ENCODE results near the gene CFAP69. TPM values are rescaled to one million over a fixed set of nuclear protein-coding genes. Genes with fewer than 3 reads are reported as not detected.
"Not testable (repeated sequence)": the region's sequence is repeated elsewhere in the genome, so short reads cannot be mapped to it uniquely, and the experiment has no call there.

CFAP69 gene
- total and polyA plus RNA-seq, 5 donors from 2014 or later: not detected

DNA sequence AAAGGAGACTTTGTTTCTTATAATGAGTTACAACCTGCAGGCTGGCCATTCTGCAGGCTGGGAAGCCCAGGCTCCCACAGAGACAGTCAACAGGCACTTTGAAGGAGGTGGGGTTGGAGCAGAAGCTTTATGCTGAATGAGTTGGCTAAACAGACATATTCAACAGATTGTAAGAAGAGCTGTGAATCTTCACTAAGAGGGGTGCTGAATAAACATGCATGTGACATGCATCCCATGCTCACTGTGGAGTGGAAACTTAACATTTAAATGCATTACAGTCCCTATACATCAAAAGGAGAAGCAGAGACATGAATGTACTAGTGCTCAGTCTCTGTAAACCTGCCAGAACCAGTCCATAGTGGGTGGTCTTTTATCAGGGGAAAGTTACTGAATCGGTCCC, 1.4 kb upstream of the CFAP69 start:
- ATAC-seq (ENCODE audit: low read depth in 2 of 2): no peak
- H3K27ac Mint-ChIP-seq: peak overlapping the region in 1 of 3 donors; percentile 55
- peak overlapping the region; percentile 48 to 74 (median 68) for H3K4me3 Mint-ChIP-seq
- peaks cover 9% of the 10 kb centered on the region for H3K4me1 ChIP-seq (ENCODE audit: control insufficient read depth, insufficient read depth, low read length, poor library complexity, severe bottlenecking)
- H3K27me3 ChIP-seq (ENCODE audit: control insufficient read depth, insufficient read depth, low read length): peaks cover 26% of the 10 kb centered on the region
- no peaks in the 10 kb centered on the region for H3K9me3 ChIP-seq (ENCODE audit: control insufficient read depth in 2 of 2, low read length in 2 of 2)
- H3K9me3 Mint-ChIP-seq: peaks cover 0 to 1% (median 0%) of the 10 kb centered on the region in 7 donors
- no peak overlapping the region for H3K4me3 ChIP-seq (ENCODE audit: low read depth, low read length)
- H3K27ac ChIP-seq (ENCODE audit: insufficient read depth, low read length, poor library complexity, severe bottlenecking): no peak overlapping the region
- no peaks in the 10 kb centered on the region for H3K36me3 Mint-ChIP-seq
- H3K36me3 ChIP-seq (ENCODE audit: control insufficient read depth, insufficient read depth, low read length): no peaks in the 10 kb centered on the region
- H3K27me3 Mint-ChIP-seq: peaks cover 40% of the 10 kb centered on the region
- H3K4me1 Mint-ChIP-seq: peaks cover 0 to 20% (median 7%) of the 10 kb centered on the region in 4 donors
- DNase-seq: no peak

DNA sequence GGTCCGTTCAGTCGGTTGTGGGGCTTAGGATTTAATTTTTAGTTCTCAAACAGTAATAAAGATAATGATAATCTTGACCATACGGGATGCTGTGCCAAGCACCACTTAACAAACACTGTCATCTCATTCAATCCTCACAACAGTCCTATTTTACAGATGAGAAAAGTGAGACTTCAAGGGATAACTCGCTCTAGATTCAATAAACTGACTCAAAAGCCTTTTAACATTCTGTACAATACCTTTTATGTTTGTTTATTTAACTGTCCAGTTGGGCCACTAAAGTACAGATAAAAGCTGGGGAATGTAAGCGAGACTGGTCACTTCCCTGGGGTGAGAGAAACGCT, 437 bp upstream of the CFAP69 start:
- peak overlapping the region; percentile 70 to 88 (median 86) for H3K4me3 Mint-ChIP-seq
- peaks cover 0 to 20% (median 7%) of the 10 kb centered on the region in 4 donors for H3K4me1 Mint-ChIP-seq
- ATAC-seq (ENCODE audit: low read depth in 2 of 2): no peak
- Histone ChIP-seq H3K27me3 (ENCODE audit: control insufficient read depth, insufficient read depth, low read length) (peaks cover 26% of the 10 kb centered on the region), H3K9me3 (ENCODE audit: control insufficient read depth in 2 of 2, low read length in 2 of 2) (no peaks in the 10 kb centered on the region), H3K27ac (ENCODE audit: insufficient read depth, low read length, poor library complexity, severe bottlenecking) (no peak overlapping the region), H3K4me1 (ENCODE audit: control insufficient read depth, insufficient read depth, low read length, poor library complexity, severe bottlenecking) (peaks cover 9% of the 10 kb centered on the region), H3K36me3 (ENCODE audit: control insufficient read depth, insufficient read depth, low read length) (no peaks in the 10 kb centered on the region), H3K4me3 (ENCODE audit: low read depth, low read length) (peak overlapping the region; percentile 74)
- H3K36me3 Mint-ChIP-seq: no peaks in the 10 kb centered on the region
- H3K9me3 Mint-ChIP-seq: peaks cover 0 to 3% (median 0%) of the 10 kb centered on the region in 7 donors
- peak overlapping the region in 1 of 3 donors; percentile 59 for H3K27ac Mint-ChIP-seq
- no peak for DNase-seq
- peaks cover 40% of the 10 kb centered on the region for H3K27me3 Mint-ChIP-seq

DNA sequence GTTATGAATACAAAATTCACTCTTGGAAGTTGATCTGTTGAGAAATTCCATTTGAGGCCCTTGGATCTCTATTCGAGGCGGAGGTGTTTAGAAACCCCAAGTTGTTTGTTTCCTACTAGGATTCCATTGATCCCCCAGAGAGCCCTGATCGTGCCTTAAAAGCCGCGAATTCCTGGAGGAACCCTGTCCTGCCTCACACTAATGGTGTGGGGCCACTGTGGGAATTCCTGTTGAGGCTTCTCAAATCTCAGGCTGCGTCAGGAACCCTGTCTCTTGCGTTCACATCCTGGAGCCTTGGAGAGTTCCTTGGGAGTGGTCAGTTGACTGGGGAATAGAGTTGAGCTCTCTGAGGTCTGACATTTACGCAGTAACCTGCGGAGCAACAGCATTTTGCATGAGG, 1.2 kb downstream of the CFAP69 start:
- DNase-seq (no peak), ATAC-seq (ENCODE audit: low read depth in 2 of 2) (no peak)
- no peaks in the 10 kb centered on the region for H3K36me3 Mint-ChIP-seq
- peaks cover 0 to 20% (median 6%) of the 10 kb centered on the region in 4 donors for H3K4me1 Mint-ChIP-seq
- H3K27ac Mint-ChIP-seq: no peak overlapping the region
- Histone ChIP-seq H3K27ac (ENCODE audit: insufficient read depth, low read length, poor library complexity, severe bottlenecking) (no peak overlapping the region), H3K36me3 (ENCODE audit: control insufficient read depth, insufficient read depth, low read length) (no peaks in the 10 kb centered on the region), H3K9me3 (ENCODE audit: control insufficient read depth in 2 of 2, low read length in 2 of 2) (no peaks in the 10 kb centered on the region), H3K4me1 (ENCODE audit: control insufficient read depth, insufficient read depth, low read length, poor library complexity, severe bottlenecking) (peaks cover 9% of the 10 kb centered on the region), H3K4me3 (ENCODE audit: low read depth, low read length) (no peak overlapping the region), H3K27me3 (ENCODE audit: control insufficient read depth, insufficient read depth, low read length) (peaks cover 26% of the 10 kb centered on the region)
- H3K27me3 Mint-ChIP-seq: peaks cover 40% of the 10 kb centered on the region
- H3K4me3 Mint-ChIP-seq: peak overlapping the region in 3 of 4 donors; percentile 17 to 88 (median 86)
- peaks cover 0 to 3% (median 0%) of the 10 kb centered on the region in 7 donors for H3K9me3 Mint-ChIP-seq

DNA sequence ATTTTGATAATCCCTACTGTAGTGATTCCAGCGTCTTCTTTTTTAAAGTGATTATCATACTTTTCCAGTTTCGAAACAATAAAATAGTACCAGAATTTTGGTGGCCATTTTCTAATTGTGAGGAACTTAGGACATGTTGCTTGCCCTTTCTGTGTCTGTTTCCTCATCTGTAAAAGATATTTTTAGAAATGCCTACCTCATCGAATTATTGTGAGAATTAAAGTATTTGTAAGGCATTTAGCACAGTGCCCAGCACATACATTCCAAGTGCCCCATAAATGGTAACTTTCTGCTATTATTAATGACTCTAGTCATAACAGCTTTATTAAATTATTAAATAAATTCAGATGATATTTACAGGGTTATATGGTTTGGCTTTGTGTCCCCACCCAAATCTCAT, 3.7 kb downstream of the CFAP69 start:
- Histone ChIP-seq H3K27me3 (ENCODE audit: control insufficient read depth, insufficient read depth, low read length) (peaks cover 16% of the 10 kb centered on the region), H3K36me3 (ENCODE audit: control insufficient read depth, insufficient read depth, low read length) (no peaks in the 10 kb centered on the region), H3K27ac (ENCODE audit: insufficient read depth, low read length, poor library complexity, severe bottlenecking) (no peak overlapping the region), H3K4me3 (ENCODE audit: low read depth, low read length) (no peak overlapping the region), H3K4me1 (ENCODE audit: control insufficient read depth, insufficient read depth, low read length, poor library complexity, severe bottlenecking) (peaks cover 9% of the 10 kb centered on the region), H3K9me3 (ENCODE audit: control insufficient read depth in 2 of 2, low read length in 2 of 2) (no peaks in the 10 kb centered on the region)
- Mint-ChIP-seq H3K27ac (no peak overlapping the region), H3K4me1 (peaks cover 0 to 20% (median 6%) of the 10 kb centered on the region in 4 donors), H3K36me3 (no peaks in the 10 kb centered on the region), H3K27me3 (peaks cover 28% of the 10 kb centered on the region), H3K4me3 (no peak overlapping the region), H3K9me3 (peaks cover 0 to 1% (median 0%) of the 10 kb centered on the region in 7 donors)
- no peak for DNase-seq
- ATAC-seq (ENCODE audit: low read depth in 2 of 2): no peak

DNA sequence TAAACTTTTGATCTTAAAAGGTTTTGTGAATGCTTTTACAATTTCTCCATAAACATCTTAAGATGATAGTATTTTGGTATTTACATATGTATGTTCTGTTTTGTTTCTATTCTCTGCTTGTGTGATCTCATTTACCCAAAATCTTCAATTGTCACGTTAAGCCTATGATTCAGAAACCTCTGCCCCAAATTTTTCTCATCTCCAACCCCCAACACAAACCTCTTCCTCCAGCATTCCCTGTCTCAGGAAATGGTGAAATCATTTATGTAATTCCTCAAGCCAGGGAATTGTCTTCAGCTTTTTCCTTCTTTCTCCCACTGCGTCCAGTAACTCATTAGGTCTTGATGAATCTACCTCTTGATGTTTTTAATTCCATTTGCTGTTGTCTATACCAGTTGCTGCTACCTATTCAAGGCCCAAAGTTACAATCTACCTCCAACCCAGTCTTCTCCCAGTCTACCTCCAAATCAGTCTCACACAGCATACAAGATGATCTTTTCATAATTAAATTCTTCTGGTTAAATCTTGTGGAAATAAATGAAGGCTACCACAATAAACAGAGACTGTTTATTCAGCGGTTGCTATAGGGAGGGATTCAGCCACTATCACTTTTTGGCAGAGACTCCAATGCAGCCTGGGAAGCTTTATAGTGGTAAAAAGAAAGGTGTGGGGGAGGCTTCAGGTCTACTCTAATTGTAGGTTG, 5.8 kb downstream of the CFAP69 start:
- Mint-ChIP-seq H3K4me1 (peaks cover 0 to 7% (median 3%) of the 10 kb centered on the region in 4 donors), H3K9me3 (peaks cover 0 to 4% (median 2%) of the 10 kb centered on the region in 7 donors), H3K36me3 (no peaks in the 10 kb centered on the region), H3K27ac (no peak overlapping the region), H3K4me3 (no peak overlapping the region), H3K27me3 (peaks cover 19% of the 10 kb centered on the region)
- Histone ChIP-seq H3K4me3 (ENCODE audit: low read depth, low read length) (no peak overlapping the region), H3K27me3 (ENCODE audit: control insufficient read depth, insufficient read depth, low read length) (peaks cover 9% of the 10 kb centered on the region), H3K27ac (ENCODE audit: insufficient read depth, low read length, poor library complexity, severe bottlenecking) (no peak overlapping the region), H3K36me3 (ENCODE audit: control insufficient read depth, insufficient read depth, low read length) (no peaks in the 10 kb centered on the region), H3K9me3 (ENCODE audit: control insufficient read depth in 2 of 2, low read length in 2 of 2) (no peaks in the 10 kb centered on the region), H3K4me1 (ENCODE audit: control insufficient read depth, insufficient read depth, low read length, poor library complexity, severe bottlenecking) (peaks cover under 1% of the 10 kb centered on the region)
- ATAC-seq (ENCODE audit: low read depth in 2 of 2) (no peak), DNase-seq (no peak)

DNA sequence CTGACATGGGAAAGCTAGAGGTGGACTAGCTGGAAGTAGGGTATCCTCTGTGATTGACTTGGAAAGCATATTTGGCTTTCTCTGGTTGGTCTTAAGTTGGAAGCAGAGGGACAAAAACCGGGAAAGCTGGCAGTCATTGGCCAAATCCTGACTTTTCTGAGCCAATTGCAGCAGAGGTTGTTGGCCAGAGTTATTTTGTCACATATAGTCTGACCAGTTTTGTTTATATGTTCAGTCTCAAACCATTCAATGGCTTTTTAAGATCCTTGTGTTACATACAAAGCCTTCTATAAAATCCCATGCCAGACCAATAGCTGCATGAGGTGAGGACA, 6.3 kb downstream of the CFAP69 start:
- Histone ChIP-seq H3K4me3 (ENCODE audit: low read depth, low read length) (no peak overlapping the region), H3K27me3 (ENCODE audit: control insufficient read depth, insufficient read depth, low read length) (peaks cover 4% of the 10 kb centered on the region), H3K27ac (ENCODE audit: insufficient read depth, low read length, poor library complexity, severe bottlenecking) (no peak overlapping the region), H3K36me3 (ENCODE audit: control insufficient read depth, insufficient read depth, low read length) (no peaks in the 10 kb centered on the region), H3K9me3 (ENCODE audit: control insufficient read depth in 2 of 2, low read length in 2 of 2) (no peaks in the 10 kb centered on the region), H3K4me1 (ENCODE audit: control insufficient read depth, insufficient read depth, low read length, poor library complexity, severe bottlenecking) (no peaks in the 10 kb centered on the region)
- Mint-ChIP-seq H3K4me1 (peaks cover 0 to 2% (median under 1%) of the 10 kb centered on the region in 4 donors), H3K4me3 (no peak overlapping the region), H3K27ac (no peak overlapping the region), H3K36me3 (no peaks in the 10 kb centered on the region), H3K9me3 (peaks cover 0 to 6% (median 2%) of the 10 kb centered on the region in 7 donors), H3K27me3 (peaks cover 14% of the 10 kb centered on the region)
- no peak for DNase-seq
- ATAC-seq (ENCODE audit: low read depth in 2 of 2): no peak

DNA sequence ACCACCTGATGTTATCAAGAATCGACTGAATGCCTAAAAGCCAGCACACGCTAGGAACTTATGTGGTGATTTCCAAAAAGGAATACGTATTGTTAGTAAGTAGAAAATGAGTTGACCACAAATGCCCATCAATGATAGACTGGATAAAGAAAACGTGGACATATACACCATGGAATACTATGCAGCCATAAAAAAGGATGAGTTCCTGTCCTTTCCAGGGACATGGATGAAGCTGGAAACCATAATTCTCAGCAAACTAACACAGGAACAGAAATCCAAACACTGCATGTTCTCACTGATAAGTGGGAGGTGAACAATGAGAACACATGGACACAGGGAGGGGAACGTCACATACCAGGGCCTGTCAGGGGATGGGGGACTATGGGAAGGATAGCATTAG, 11.0 kb downstream of the CFAP69 start:
- H3K27me3 ChIP-seq (ENCODE audit: control insufficient read depth, insufficient read depth, low read length); H3K9me3 ChIP-seq (ENCODE audit: control insufficient read depth in 2 of 2, low read length in 2 of 2); H3K36me3 Mint-ChIP-seq; H3K27ac ChIP-seq (ENCODE audit: insufficient read depth, low read length, poor library complexity, severe bottlenecking); DNase-seq; H3K4me1 Mint-ChIP-seq; H3K36me3 ChIP-seq (ENCODE audit: control insufficient read depth, insufficient read depth, low read length); ATAC-seq (ENCODE audit: low read depth in 2 of 2); H3K27ac Mint-ChIP-seq; H3K4me1 ChIP-seq (ENCODE audit: control insufficient read depth, insufficient read depth, low read length, poor library complexity, severe bottlenecking); H3K27me3 Mint-ChIP-seq; H3K4me3 ChIP-seq (ENCODE audit: low read depth, low read length); H3K9me3 Mint-ChIP-seq: not testable (repeated sequence)
- H3K4me3 Mint-ChIP-seq: peak overlapping the region in 1 of 4 donors; percentile 44

DNA sequence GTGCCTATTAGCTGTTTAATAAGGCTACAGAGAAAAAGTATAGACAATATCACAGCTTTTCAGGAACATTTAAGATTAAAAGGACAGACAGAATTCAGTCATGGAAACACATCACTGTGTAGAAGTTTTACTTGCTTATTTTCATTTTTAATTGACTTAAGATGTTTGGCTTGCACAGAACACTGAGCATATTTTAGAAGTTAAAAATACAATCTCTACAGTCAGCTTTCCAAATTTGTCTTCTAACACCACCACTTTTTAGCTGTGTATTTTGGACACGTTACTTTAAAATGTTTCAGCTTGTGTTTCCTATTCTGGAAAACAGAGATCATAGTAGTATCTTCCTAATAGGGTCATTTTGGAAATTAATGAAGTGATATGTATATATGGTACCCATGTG, 11.8 kb downstream of the CFAP69 start:
- Mint-ChIP-seq H3K4me1 (no peaks in the 10 kb centered on the region), H3K9me3 (peaks cover 0 to 6% (median 2%) of the 10 kb centered on the region in 7 donors), H3K36me3 (no peaks in the 10 kb centered on the region), H3K27ac (no peak overlapping the region), H3K4me3 (no peak overlapping the region), H3K27me3 (peaks cover 5% of the 10 kb centered on the region)
- H3K4me1 ChIP-seq (ENCODE audit: control insufficient read depth, insufficient read depth, low read length, poor library complexity, severe bottlenecking): no peaks in the 10 kb centered on the region
- H3K4me3 ChIP-seq (ENCODE audit: low read depth, low read length): no peak overlapping the region
- no peaks in the 10 kb centered on the region for H3K9me3 ChIP-seq (ENCODE audit: control insufficient read depth in 2 of 2, low read length in 2 of 2)
- DNase-seq: no peak
- H3K36me3 ChIP-seq (ENCODE audit: control insufficient read depth, insufficient read depth, low read length): no peaks in the 10 kb centered on the region
- no peak for ATAC-seq (ENCODE audit: low read depth in 2 of 2)
- no peaks in the 10 kb centered on the region for H3K27me3 ChIP-seq (ENCODE audit: control insufficient read depth, insufficient read depth, low read length)
- H3K27ac ChIP-seq (ENCODE audit: insufficient read depth, low read length, poor library complexity, severe bottlenecking): no peak overlapping the region

Data from CD4-positive, CD25-positive, alpha-beta regulatory T cell (primary cell).